SK-N-SH treated with all-trans-retinoic acid at 6 μM for 48 hours (cell line): ENCODE data around the gene TNFRSF12A.
A peak's percentile ranks its signal among the peaks of the same experiment; 100 is the strongest.

Source experiments
- ARNTL ChIP-seq: fragments of 450-650 bp; formaldehyde crosslinking; IDR thresholded peaks from 2 replicates; pipeline ENCODE4 v1.5.0; 2020; ENCODE audit warnings: low read depth, mild to moderate bottlenecking, moderate library complexity, borderline replicate concordance
- BACH2 ChIP-seq: fragments of 250-450 bp; sonication (Bioruptor Pico); IDR thresholded peaks from 2 replicates; pipeline ENCODE4 v1.9.0; 2021; ENCODE audit warnings: mild to moderate bottlenecking, borderline replicate concordance
- CSDC2 ChIP-seq: fragments of 250-450 bp; sonication (Bioruptor Pico); IDR thresholded peaks from 2 replicates; pipeline ENCODE4 v1.5.0; 2020; ENCODE audit warnings: mild to moderate bottlenecking, moderate library complexity
- ESRRG ChIP-seq: fragments of 250-450 bp; sonication (Bioruptor Pico); IDR thresholded peaks from 2 replicates; pipeline ENCODE4 v1.6.1; 2021; ENCODE audit warnings: mild to moderate bottlenecking
- SNAI2 ChIP-seq: fragments of 250-450 bp; sonication (Bioruptor Pico); IDR thresholded peaks from 2 replicates; pipeline ENCODE4 v1.5.0; 2020; ENCODE audit warnings: mild to moderate bottlenecking, moderate library complexity
- ZC3H10 ChIP-seq: fragments of 250-450 bp; sonication (Bioruptor Pico); IDR thresholded peaks from 2 replicates; pipeline ENCODE4 v1.5.1; 2021; ENCODE audit warnings: mild to moderate bottlenecking, moderate library complexity
- ZFP3 ChIP-seq: fragments of 250-450 bp; sonication (Bioruptor Pico); IDR thresholded peaks from 2 replicates; pipeline ENCODE4 v1.5.0; 2020; ENCODE audit warnings: mild to moderate bottlenecking, moderate library complexity
- ZNF8 ChIP-seq: fragments of 450-650 bp; formaldehyde crosslinking; IDR thresholded peaks from 2 replicates; pipeline ENCODE4 v1.5.0; 2020; ENCODE audit warnings: mild to moderate bottlenecking, moderate library complexity
- TF ChIP-seq, protein P1 (sequence below): fragments of 250-450 bp; sonication (Bioruptor Pico); IDR thresholded peaks from 2 replicates; pipeline ENCODE4 v1.8.0; 2020; ENCODE audit warnings: mild to moderate bottlenecking, moderate library complexity, borderline replicate concordance
- TF ChIP-seq, protein P2 (sequence below): fragments of 250-450 bp; sonication (Bioruptor Pico); IDR thresholded peaks from 2 replicates; pipeline ENCODE4 v1.5.1; 2021; ENCODE audit warnings: mild to moderate bottlenecking, moderate library complexity

DNA sequence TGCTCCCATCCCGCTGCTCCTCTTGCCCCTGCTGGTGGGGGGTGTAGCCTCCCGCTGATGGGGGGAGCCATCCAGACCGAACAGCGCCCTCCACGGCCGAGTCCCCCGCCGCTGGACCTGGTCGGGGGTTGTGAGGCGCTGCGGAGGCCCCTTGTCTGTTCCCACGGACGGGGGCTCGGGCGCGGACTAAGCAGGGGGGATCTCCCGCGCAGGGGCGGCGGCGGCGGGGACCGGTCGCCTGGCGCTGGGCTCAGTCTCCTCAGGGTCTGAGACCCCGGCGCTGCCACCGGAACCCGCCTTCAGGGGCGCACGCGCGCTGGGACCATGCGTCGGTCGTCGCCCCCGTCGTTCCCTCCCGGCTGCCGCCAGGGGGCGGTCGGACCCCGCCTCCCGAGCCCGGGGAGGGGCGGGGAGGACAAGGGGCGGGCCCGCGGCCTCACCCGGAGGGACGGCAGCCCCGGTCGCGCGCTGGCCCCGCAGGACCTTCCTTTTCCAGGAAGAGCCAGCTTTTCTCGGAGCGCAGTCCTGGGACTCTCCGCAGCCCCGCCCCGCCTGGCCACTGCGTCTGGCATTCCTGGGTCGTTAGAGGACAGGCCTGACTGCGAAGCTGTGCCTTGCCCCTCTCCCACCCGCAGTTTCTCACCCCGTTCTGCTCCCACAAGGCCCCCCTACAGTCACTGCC, 39.0 kb downstream of the TNFRSF12A start:
- TF ChIP-seq SNAI2 (CRISPR knock-in tag) (no peak), CSDC2 (no peak), ESRRG (no peak), BACH2 (no peak), ZC3H10 (no peak), ZNF8 (no peak), ZFP3 (CRISPR knock-in tag) (no peak), ARNTL (no peak)
- TF ChIP-seq, protein P1, sequence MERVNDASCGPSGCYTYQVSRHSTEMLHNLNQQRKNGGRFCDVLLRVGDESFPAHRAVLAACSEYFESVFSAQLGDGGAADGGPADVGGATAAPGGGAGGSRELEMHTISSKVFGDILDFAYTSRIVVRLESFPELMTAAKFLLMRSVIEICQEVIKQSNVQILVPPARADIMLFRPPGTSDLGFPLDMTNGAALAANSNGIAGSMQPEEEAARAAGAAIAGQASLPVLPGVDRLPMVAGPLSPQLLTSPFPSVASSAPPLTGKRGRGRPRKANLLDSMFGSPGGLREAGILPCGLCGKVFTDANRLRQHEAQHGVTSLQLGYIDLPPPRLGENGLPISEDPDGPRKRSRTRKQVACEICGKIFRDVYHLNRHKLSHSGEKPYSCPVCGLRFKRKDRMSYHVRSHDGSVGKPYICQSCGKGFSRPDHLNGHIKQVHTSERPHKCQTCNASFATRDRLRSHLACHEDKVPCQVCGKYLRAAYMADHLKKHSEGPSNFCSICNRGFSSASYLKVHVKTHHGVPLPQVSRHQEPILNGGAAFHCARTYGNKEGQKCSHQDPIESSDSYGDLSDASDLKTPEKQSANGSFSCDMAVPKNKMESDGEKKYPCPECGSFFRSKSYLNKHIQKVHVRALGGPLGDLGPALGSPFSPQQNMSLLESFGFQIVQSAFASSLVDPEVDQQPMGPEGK (CRISPR knock-in tag) = peak; percentile 42; the same call in 1 of the 2 replicates
- TF ChIP-seq, protein P2, sequence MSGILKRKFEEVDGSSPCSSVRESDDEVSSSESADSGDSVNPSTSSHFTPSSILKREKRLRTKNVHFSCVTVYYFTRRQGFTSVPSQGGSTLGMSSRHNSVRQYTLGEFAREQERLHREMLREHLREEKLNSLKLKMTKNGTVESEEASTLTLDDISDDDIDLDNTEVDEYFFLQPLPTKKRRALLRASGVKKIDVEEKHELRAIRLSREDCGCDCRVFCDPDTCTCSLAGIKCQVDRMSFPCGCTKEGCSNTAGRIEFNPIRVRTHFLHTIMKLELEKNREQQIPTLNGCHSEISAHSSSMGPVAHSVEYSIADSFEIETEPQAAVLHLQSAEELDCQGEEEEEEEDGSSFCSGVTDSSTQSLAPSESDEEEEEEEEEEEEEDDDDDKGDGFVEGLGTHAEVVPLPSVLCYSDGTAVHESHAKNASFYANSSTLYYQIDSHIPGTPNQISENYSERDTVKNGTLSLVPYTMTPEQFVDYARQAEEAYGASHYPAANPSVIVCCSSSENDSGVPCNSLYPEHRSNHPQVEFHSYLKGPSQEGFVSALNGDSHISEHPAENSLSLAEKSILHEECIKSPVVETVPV (CRISPR knock-in tag) = no peak
